ENCODE results near the gene COMT. TPM values are rescaled to one million over a fixed set of nuclear protein-coding genes. Genes with fewer than 3 reads are reported as not detected.
A peak's percentile ranks its signal among the peaks of the same experiment; 100 is the strongest.

Gene COMT
- total and polyA plus RNA-seq, 2 of the 4 experiments (the other 2 are of a cell fraction), result 202 to 347 TPM

DNA sequence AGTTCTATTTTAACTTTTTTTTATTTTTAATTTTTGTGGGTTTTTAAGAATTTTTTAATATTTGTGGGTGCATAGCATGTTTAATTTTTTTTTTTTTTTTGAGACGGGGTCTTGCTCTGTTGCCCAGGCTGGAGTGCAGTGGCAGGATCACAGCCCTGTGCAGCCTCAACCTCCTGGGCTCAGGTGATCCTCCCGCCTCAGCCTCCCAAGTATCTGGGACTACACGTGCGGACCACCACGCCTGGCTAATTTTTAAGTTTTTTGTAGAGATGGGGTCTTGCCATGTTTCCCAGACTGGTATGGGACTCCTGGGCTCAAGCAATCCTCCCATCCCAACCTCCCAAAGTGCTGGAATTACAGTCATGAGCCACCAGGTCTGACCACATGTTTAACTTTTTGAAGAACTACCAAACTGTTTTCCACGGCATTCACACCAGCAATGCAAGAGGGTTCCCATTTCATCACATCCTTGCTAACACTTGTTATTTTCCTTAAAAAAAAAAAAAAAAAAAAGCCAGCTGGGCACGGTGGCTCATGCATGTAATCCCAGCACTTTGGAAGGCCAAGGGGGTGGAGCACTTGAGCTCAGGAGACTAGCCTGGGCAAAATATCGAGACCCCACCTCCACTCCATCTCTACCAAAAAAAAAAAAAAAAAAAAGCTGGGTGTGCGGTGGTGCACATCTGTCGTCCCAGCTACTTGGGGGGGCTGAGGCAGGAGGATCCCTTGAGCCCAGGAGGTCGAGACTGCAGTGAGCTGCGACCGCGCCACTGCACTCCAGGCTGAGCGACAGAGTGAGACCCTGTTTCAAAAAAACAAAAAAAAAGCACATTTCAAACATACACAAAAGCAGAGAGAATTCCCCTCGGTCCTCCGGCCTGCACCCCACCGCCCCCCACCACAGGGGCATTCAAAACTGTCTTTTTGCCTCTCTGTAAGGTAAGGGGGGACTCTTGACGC lies 16.8 kb downstream of the COMT start:
- H3K36me3 ChIP-seq (ENCODE audit: control insufficient read depth, insufficient read depth, low read length), result peaks cover 15% of the 10 kb centered on the region
- peak overlapping the region; percentile 54; the same call in 1 of the 2 replicates for H2AK5ac ChIP-seq (ENCODE audit: low read depth, low read length)
- no peak overlapping the region for H4K8ac ChIP-seq (ENCODE audit: low read depth in 2 of 2, low read length in 2 of 2)
- no peak overlapping the region for H4K91ac ChIP-seq (ENCODE audit: insufficient read depth, low read depth, low read length)
- no peak overlapping the region for H3K56ac ChIP-seq (ENCODE audit: extremely low read depth, insufficient read depth, low read length)
- CTCF ChIA-PET, result interaction anchor here (1.0 kb wide), 1 partner anchor 228 kb away, joined by 4 read pairs; no protein-coding TSS in a partner anchor
- no TSS peak for BruUV-seq (replicated peaks)
- peak overlapping the region; percentile 80 for H2AFZ ChIP-seq (replicated peaks; ENCODE audit: low read length, poor library complexity)
- H2BK15ac ChIP-seq (ENCODE audit: low read depth, low read length), result no peak overlapping the region
- H3K23ac ChIP-seq (ENCODE audit: low read depth, low read length), result no peak overlapping the region
- DNase-seq, result peak; percentile 73
- peak overlapping the region; percentile 57; the same call in 1 of the 2 replicates for H3K14ac ChIP-seq (replicated peaks; ENCODE audit: low read depth, low read length)
- H2AK9ac ChIP-seq (replicated peaks; ENCODE audit: low read depth, low read length, poor library complexity), result peak overlapping the region; percentile 70
- H4K5ac ChIP-seq (ENCODE audit: low read depth, low read length), result peak overlapping the region; percentile 16; the same call in 1 of the 2 replicates
- intact Hi-C loops (cut with micrococcal nuclease) (no loop called here), dilution Hi-C loops (cut with HindIII; ENCODE audit: low sequenced_read_pairs, unreplicated experiment) (no loop called here), in situ Hi-C loops (cut with MboI; ENCODE audit: low sequenced_read_pairs) (no loop called here)
- ATAC-seq (ENCODE audit: low read depth), result no peak; the same call in 1 of the 2 replicates
- H3K4me1 ChIP-seq (ENCODE audit: control insufficient read depth, insufficient read depth, low read length), result peaks cover 29% of the 10 kb centered on the region
- peaks cover 38% of the 10 kb centered on the region for H3K9me1 ChIP-seq (ENCODE audit: insufficient read depth, low read length)
- H2BK5ac ChIP-seq (ENCODE audit: low read depth, low read length, poor library complexity, severe bottlenecking), result no peak overlapping the region
- H2BK120ac ChIP-seq (ENCODE audit: low read depth, low read length), result no peak overlapping the region
- POLR2A ChIA-PET (ENCODE audit: unreplicated experiment), result interaction anchor here (0.5 kb wide), 1 partner anchor 1740 kb away, joined by 3 read pairs; no protein-coding TSS in a partner anchor
- peak overlapping the region; percentile 34 for H3K4ac ChIP-seq (ENCODE audit: low read depth, low read length)
- H3K27ac ChIP-seq (ENCODE audit: insufficient read depth, low read length), result no peak overlapping the region
- WGBS, 2 experiments (ENCODE audit: extremely low coverage in 2 of 2, insufficient read length in 1 of 2), result 60% methylated on average over 2 of the region's 19 CpGs; no CpG with 5 or more reads in 1 of the 2 experiments
- H2BK20ac ChIP-seq (ENCODE audit: low read depth, low read length), result no peak overlapping the region
- H3K4me2 ChIP-seq (ENCODE audit: low read depth, low read length), result no peak overlapping the region
- H3K79me1 ChIP-seq (ENCODE audit: low read depth in 1 of 2, low read length in 2 of 2), result peaks cover 34 to 81% of the 10 kb centered on the region in 2 experiments
- no peaks in the 10 kb centered on the region for H3K9me3 ChIP-seq (ENCODE audit: control insufficient read depth, insufficient read depth, low read length)
- peaks cover 63% of the 10 kb centered on the region for H4K20me1 ChIP-seq (ENCODE audit: insufficient read depth, low read length)
- no peak overlapping the region for H3K4me3 ChIP-seq (ENCODE audit: insufficient read depth, low read depth, low read length)
- no peak overlapping the region for H3K18ac ChIP-seq (ENCODE audit: low read depth, low read length)
- no peak overlapping the region for H3K9ac ChIP-seq (ENCODE audit: low read depth, low read length)
- H3K27me3 ChIP-seq (ENCODE audit: control insufficient read depth, insufficient read depth, low read length), result no peaks in the 10 kb centered on the region
- TF ChIP-seq CHD1 (IDR thresholded peaks at IDR 0.05; ENCODE audit: low read depth, low read length) (no peak), MAZ (IDR thresholded peaks at IDR 0.05; ENCODE audit: borderline replicate concordance, low read depth, low read length) (no peak), CEBPB (IDR thresholded peaks at IDR 0.05; ENCODE audit: low read depth, low read length) (no peak), RAD21 (IDR thresholded peaks at IDR 0.05; ENCODE audit: low read length) (no peak), NFE2L2 (IDR thresholded peaks at IDR 0.05; ENCODE audit: low read depth, low read length) (no peak), SMC3 (IDR thresholded peaks at IDR 0.05; ENCODE audit: low read depth, low read length) (no peak), FOS (IDR thresholded peaks at IDR 0.05; ENCODE audit: low read depth, low read length) (no peak), POLR2A (IDR thresholded peaks at IDR 0.05; ENCODE audit: low read depth, low read length) (no peak), MXI1 (IDR thresholded peaks at IDR 0.05; ENCODE audit: borderline replicate concordance, low read depth, low read length) (no peak), MAFK (IDR thresholded peaks at IDR 0.05; ENCODE audit: low read depth, low read length) (no peak), RCOR1 (IDR thresholded peaks at IDR 0.05; ENCODE audit: insufficient replicate concordance, low read length) (no peak), RFX5 (IDR thresholded peaks at IDR 0.05; ENCODE audit: low read depth, low read length) (no peak)
- TF ChIP-seq, protein P1, sequence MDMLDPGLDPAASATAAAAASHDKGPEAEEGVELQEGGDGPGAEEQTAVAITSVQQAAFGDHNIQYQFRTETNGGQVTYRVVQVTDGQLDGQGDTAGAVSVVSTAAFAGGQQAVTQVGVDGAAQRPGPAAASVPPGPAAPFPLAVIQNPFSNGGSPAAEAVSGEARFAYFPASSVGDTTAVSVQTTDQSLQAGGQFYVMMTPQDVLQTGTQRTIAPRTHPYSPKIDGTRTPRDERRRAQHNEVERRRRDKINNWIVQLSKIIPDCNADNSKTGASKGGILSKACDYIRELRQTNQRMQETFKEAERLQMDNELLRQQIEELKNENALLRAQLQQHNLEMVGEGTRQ (IDR thresholded peaks at IDR 0.05; ENCODE audit: low read depth, low read length), result no peak
- TF ChIP-seq, protein P2, sequence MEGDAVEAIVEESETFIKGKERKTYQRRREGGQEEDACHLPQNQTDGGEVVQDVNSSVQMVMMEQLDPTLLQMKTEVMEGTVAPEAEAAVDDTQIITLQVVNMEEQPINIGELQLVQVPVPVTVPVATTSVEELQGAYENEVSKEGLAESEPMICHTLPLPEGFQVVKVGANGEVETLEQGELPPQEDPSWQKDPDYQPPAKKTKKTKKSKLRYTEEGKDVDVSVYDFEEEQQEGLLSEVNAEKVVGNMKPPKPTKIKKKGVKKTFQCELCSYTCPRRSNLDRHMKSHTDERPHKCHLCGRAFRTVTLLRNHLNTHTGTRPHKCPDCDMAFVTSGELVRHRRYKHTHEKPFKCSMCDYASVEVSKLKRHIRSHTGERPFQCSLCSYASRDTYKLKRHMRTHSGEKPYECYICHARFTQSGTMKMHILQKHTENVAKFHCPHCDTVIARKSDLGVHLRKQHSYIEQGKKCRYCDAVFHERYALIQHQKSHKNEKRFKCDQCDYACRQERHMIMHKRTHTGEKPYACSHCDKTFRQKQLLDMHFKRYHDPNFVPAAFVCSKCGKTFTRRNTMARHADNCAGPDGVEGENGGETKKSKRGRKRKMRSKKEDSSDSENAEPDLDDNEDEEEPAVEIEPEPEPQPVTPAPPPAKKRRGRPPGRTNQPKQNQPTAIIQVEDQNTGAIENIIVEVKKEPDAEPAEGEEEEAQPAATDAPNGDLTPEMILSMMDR (conservative IDR thresholded peaks at IDR 0.05; ENCODE audit: low read depth, low read length), result no peak
